H1 (cell line): ENCODE measurements around the gene ACBD6. TPM values are rescaled to one million over a fixed set of nuclear protein-coding genes. Genes with fewer than 3 reads are reported as not detected.

Experiments used
- CTCF ChIA-PET: fragments of 300-600 bp; sonication (Branson Sonifier 250); formaldehyde crosslinking; loops from one replicate; lab custom pipeline; 2021; ENCODE audit not compliant: partially characterized antibody; lab: Charles Lee
- POLR2A ChIA-PET: fragments of 300-600 bp; sonication (Branson Sonifier 250); formaldehyde crosslinking; loops from one replicate; lab custom pipeline; 2021; ENCODE audit warnings: inconsistent platforms; ENCODE audit not compliant: partially characterized antibody; lab: Charles Lee
- DNase-seq, 2 experiments: peaks; one replicate each; pipeline versions ENCODE4 v3.0.0 to v3.0.0-alpha.2; 2010 to 2022; ENCODE audit warnings: low spot score in 2 of 2, low read depth in 1 of 2, mixed read lengths in 1 of 2
- FAIRE-seq: peaks from 2 replicates; lab custom pipeline; 2011; peaks lifted over from hg19 to GRCh38; lab: Jason Lieb, UNC
- H2AFZ ChIP-seq: 2 replicates; pipeline ENCODE4 v1.8.1; 2012; ENCODE audit warnings: low read length, inconsistent platforms
- H2AK5ac ChIP-seq: 2 replicates; pipeline ENCODE4 v1.6.1; 2013; ENCODE audit warnings: low read depth, low read length
- H2BK120ac ChIP-seq: replicated peaks from 2 replicates; pipeline ENCODE3; 2013; ENCODE audit warnings: low read depth, low read length, inconsistent platforms
- H2BK12ac ChIP-seq: 2 replicates; pipeline ENCODE4 v1.6.1; 2013; ENCODE audit warnings: low read depth, low read length
- H2BK15ac ChIP-seq: 2 replicates; pipeline ENCODE4 v1.6.1; 2013; ENCODE audit warnings: low read length
- H2BK20ac ChIP-seq: 2 replicates; pipeline ENCODE4 v1.6.1; 2013; ENCODE audit warnings: low read length
- H2BK5ac ChIP-seq: 2 replicates; pipeline ENCODE4 v1.6.1; 2013; ENCODE audit warnings: low read depth, low read length
- H3K14ac ChIP-seq: 2 replicates; pipeline ENCODE4 v1.6.1; 2013; ENCODE audit warnings: inconsistent platforms; ENCODE audit not compliant: insufficient read length
- H3K18ac ChIP-seq: 2 replicates; pipeline ENCODE4 v1.6.1; 2013; ENCODE audit warnings: low read length; ENCODE audit errors: extremely low read depth
- H3K23ac ChIP-seq: 2 replicates; pipeline ENCODE4 v1.6.1; 2013; ENCODE audit warnings: inconsistent platforms; ENCODE audit not compliant: insufficient read length
- H3K23me2 ChIP-seq: 2 replicates; pipeline ENCODE4 v1.6.1; 2013; ENCODE audit warnings: low read depth, low read length
- H3K27ac ChIP-seq: 2 replicates; pipeline ENCODE4 v1.6.1; 2011; ENCODE audit warnings: low read depth, low read length, inconsistent platforms
- H3K27me3 ChIP-seq, 4 experiments: replicated peaks in 1 of 4; 1 replicate in 1 of 4; 2 replicates in 3 of 4; pipeline versions ENCODE4 v1.6.1 to v1.8.1; 2011 to 2013; ENCODE audit warnings: low read length in 3 of 4, mild to moderate bottlenecking in 3 of 4, inconsistent platforms in 2 of 4, mixed read lengths in 2 of 4, moderate library complexity in 1 of 4; ENCODE audit not compliant: control insufficient read depth in 3 of 4, insufficient read depth in 3 of 4; ENCODE audit errors: extremely low read depth in 1 of 4
- H3K36me3 ChIP-seq, 4 experiments: 2 replicates each; pipeline versions ENCODE4 v1.6.1 to v1.8.1; 2011 to 2013; ENCODE audit warnings: mild to moderate bottlenecking in 4 of 4, low read length in 3 of 4, moderate library complexity in 2 of 4, control low read depth in 1 of 4, inconsistent platforms in 1 of 4; ENCODE audit not compliant: insufficient read depth in 4 of 4, control insufficient read depth in 2 of 4
- H3K4ac ChIP-seq: replicated peaks from 2 replicates; pipeline ENCODE3; 2013; ENCODE audit warnings: low read length, low read depth, mixed read lengths, inconsistent platforms; ENCODE audit not compliant: insufficient read length
- H3K4me1 ChIP-seq, 4 experiments: replicated peaks in 1 of 4; 1 replicate in 1 of 4; 2 replicates in 3 of 4; pipeline versions ENCODE4 v1.6.1 to v1.8.1; 2011 to 2013; ENCODE audit warnings: low read length in 3 of 4, inconsistent platforms in 2 of 4, mixed read lengths in 1 of 4; ENCODE audit not compliant: insufficient read depth in 4 of 4, control insufficient read depth in 3 of 4
- H3K4me2 ChIP-seq, 2 experiments: 2 replicates each; pipeline versions ENCODE4 v1.6.1 to v1.8.1; 2011 to 2013; ENCODE audit warnings: low read depth in 2 of 2, low read length in 2 of 2, control low read depth in 1 of 2, inconsistent platforms in 1 of 2, mild to moderate bottlenecking in 1 of 2; ENCODE audit not compliant: insufficient read depth in 1 of 2
- H3K4me3 ChIP-seq, 4 experiments: fragments of 200-600, 300-600 bp in 1 of 4; sonication (generic), shearing (Covaris generic), sonication (Bioruptor Twin) in 1 of 4; 2 replicates each; pipeline versions ENCODE4 v1.5.1 to v1.8.1; 2011 to 2016; ENCODE audit warnings: low read length in 4 of 4, low read depth in 3 of 4, control low read depth in 2 of 4, inconsistent platforms in 2 of 4, mild to moderate bottlenecking in 2 of 4, mixed read lengths in 1 of 4, moderate library complexity in 1 of 4; ENCODE audit not compliant: insufficient read depth in 2 of 4; ENCODE audit errors: extremely low read depth in 1 of 4
- H3K56ac ChIP-seq: replicated peaks from 2 replicates; pipeline ENCODE3; 2013; ENCODE audit warnings: low read depth, mild to moderate bottlenecking, mixed read lengths, low read length, inconsistent platforms; ENCODE audit not compliant: insufficient read length
- H3K79me1 ChIP-seq: 2 replicates; pipeline ENCODE4 v1.6.1; 2013; ENCODE audit warnings: low read depth, low read length, control low read depth
- H3K79me2 ChIP-seq, 2 experiments: 2 replicates each; pipeline versions ENCODE4 v1.6.1 to v1.8.1; 2012 to 2013; ENCODE audit warnings: low read length in 2 of 2, mild to moderate bottlenecking in 2 of 2, inconsistent platforms in 1 of 2; ENCODE audit not compliant: insufficient read depth in 2 of 2, control insufficient read depth in 1 of 2
- H3K9ac ChIP-seq, 4 experiments: replicated peaks in 1 of 4; 1 replicate in 1 of 4; 2 replicates in 3 of 4; pipeline versions ENCODE4 v1.6.1 to v1.8.1; 2011 to 2013; ENCODE audit warnings: low read depth in 3 of 4, low read length in 3 of 4, control low read depth in 2 of 4, mild to moderate bottlenecking in 2 of 4, moderate library complexity in 2 of 4, inconsistent platforms in 1 of 4; ENCODE audit errors: extremely low read depth in 1 of 4
- H3K9me3 ChIP-seq, 2 experiments: 2 replicates each; pipeline versions ENCODE4 v1.6.1 to v1.8.1; 2012 to 2013; ENCODE audit warnings: mild to moderate bottlenecking in 2 of 2, moderate library complexity in 2 of 2, control low read depth in 1 of 2, inconsistent platforms in 1 of 2, low read depth in 1 of 2, low read length in 1 of 2, mixed read lengths in 1 of 2; ENCODE audit not compliant: insufficient read depth in 2 of 2
- H4K20me1 ChIP-seq, 2 experiments: replicated peaks in 1 of 2; 2 replicates each; pipeline versions ENCODE3 to v1.8.1; 2011 to 2013; ENCODE audit warnings: inconsistent platforms in 2 of 2, low read length in 2 of 2, mild to moderate bottlenecking in 1 of 2; ENCODE audit not compliant: insufficient read depth in 2 of 2, control insufficient read depth in 1 of 2
- H4K5ac ChIP-seq: 2 replicates; pipeline ENCODE4 v1.6.1; 2013; ENCODE audit warnings: low read length, low read depth, mixed read lengths, inconsistent platforms; ENCODE audit not compliant: insufficient read length
- H4K8ac ChIP-seq: 2 replicates; pipeline ENCODE4 v1.8.0; 2013; ENCODE audit warnings: mild to moderate bottlenecking, moderate library complexity, low read length, inconsistent platforms; ENCODE audit not compliant: insufficient read depth; ENCODE audit errors: extremely low read depth
- H4K91ac ChIP-seq: replicated peaks from 2 replicates; pipeline ENCODE3; 2013; ENCODE audit warnings: low read length, mixed read lengths, inconsistent platforms; ENCODE audit not compliant: insufficient read length
- ASH2L ChIP-seq: fragments of 200-600, 300-600 bp; sonication (generic); IDR thresholded peaks from one replicate; pipeline ENCODE4 v1.7.1; 2017; ENCODE audit warnings: low read length
- ATF3 ChIP-seq: IDR thresholded peaks from 2 replicates; pipeline ENCODE4 v1.6.1; 2011; ENCODE audit warnings: low read depth, mild to moderate bottlenecking, low read length; ENCODE audit not compliant: insufficient read depth
- CEBPB ChIP-seq: IDR thresholded peaks from 2 replicates; pipeline ENCODE4 v1.6.1; 2012; ENCODE audit warnings: low read depth, low read length
- CHD2 ChIP-seq: IDR thresholded peaks from 2 replicates; pipeline ENCODE4 v1.6.1; 2012; ENCODE audit warnings: low read length, improper control_type of control experiment
- CREB1 ChIP-seq: IDR thresholded peaks from 2 replicates; pipeline ENCODE4 v1.6.1; 2012; ENCODE audit warnings: inconsistent platforms
- EGR1 ChIP-seq: IDR thresholded peaks from 2 replicates; pipeline ENCODE4 v1.6.1; 2011; ENCODE audit warnings: low read depth, low read length, borderline replicate concordance
- GTF2F1 ChIP-seq: IDR thresholded peaks from 2 replicates; pipeline ENCODE4 v1.6.1; 2012; ENCODE audit warnings: low read depth, low read length, improper control_type of control experiment, borderline replicate concordance
- JUND ChIP-seq: IDR thresholded peaks from 2 replicates; pipeline ENCODE4 v1.6.1; 2011; ENCODE audit warnings: mild to moderate bottlenecking, improper control_type of control experiment, low read length
- PHF8 ChIP-seq: fragments of 200-600 bp; sonication (generic); conservative IDR thresholded peaks from 2 replicates; pipeline ENCODE4 v1.7.1; 2012; ENCODE audit warnings: low read depth, mild to moderate bottlenecking, inconsistent platforms, low read length, moderate library complexity
- SP2 ChIP-seq: IDR thresholded peaks from 2 replicates; pipeline ENCODE4 v1.6.1; 2012; ENCODE audit warnings: mild to moderate bottlenecking, low read length, inconsistent platforms
- TBP ChIP-seq: IDR thresholded peaks from 2 replicates; pipeline ENCODE4 v1.6.1; 2011; ENCODE audit warnings: low read depth, low read length, improper control_type of control experiment
- TCF12 ChIP-seq: IDR thresholded peaks from 2 replicates; pipeline ENCODE4 v1.6.1; 2011; ENCODE audit warnings: low read depth, mild to moderate bottlenecking, low read length
- WGBS, 2 experiments: shearing (Covaris generic) in 1 of 2; methylation state at CpG; one replicate each; pipeline versions ENCODE4 v1.1.6 to v1.1.7; 2013 to 2015; ENCODE audit warnings: low lambda C conversion rate in 2 of 2, mixed read lengths in 2 of 2, inconsistent platforms in 1 of 2, low coverage in 1 of 2, missing lambda C conversion rate in 1 of 2; ENCODE audit not compliant: insufficient replicate concordance in 2 of 2, insufficient coverage in 1 of 2, insufficient read length in 1 of 2; ENCODE audit errors: extremely low coverage in 1 of 2, missing lambda C conversion rate in 1 of 2; 5-methylcytosine and 5-hydroxymethylcytosine counted together
- polyA plus RNA-seq, 7 experiments: library from polyadenylated mRNA; depleted of rRNA in 3 of 7; stranded (reverse) in 5 of 7; unstranded in 2 of 7; fragments of >200 nt in 5 of 7; fragments of 200-250 nt in 2 of 7; gene quantifications; 1 replicate in 5 of 7; 2 replicates in 1 of 7; 4 replicates in 1 of 7; pipeline versions ENCODE4 v1.2.1 to v1.2.3, GENCODE V29; 2011 to 2013; ENCODE audit warnings: missing spikeins in 2 of 7, mixed read lengths in 2 of 7
- total RNA-seq: library from RNA; stranded (reverse); fragmentation: NEBNext Ultra II Directional; extraction: Animal tissue kit (Norgen Biotek cat#: 25700); gene quantifications from 2 replicates; pipeline ENCODE4 v1.2.1, GENCODE V29; 2021

ACBD6 gene
- total and polyA plus RNA-seq, 2 of the 8 experiments (the other 6 are each of a cell fraction or from before 2014, with no cell fraction given): 52.0 to 67.7 TPM

- H4K5ac ChIP-seq: no peak overlapping the region
- H4K91ac ChIP-seq: no peak overlapping the region
- H3K4me1 ChIP-seq: no peaks in the 10 kb centered on the region
- WGBS, 2 experiments: 91% methylated on average over 1 of the region's 1 CpG; no CpG with 5 or more reads in 1 of the 2 experiments
- no peaks in the 10 kb centered on the region for H4K20me1 ChIP-seq
- DNase-seq (no peak), FAIRE-seq (no peak)
- no peak overlapping the region for H3K23ac ChIP-seq
- H3K56ac ChIP-seq: no peak overlapping the region
- H3K4me3 ChIP-seq: no peak overlapping the region
- no peak overlapping the region for H2AK5ac ChIP-seq
- POLR2A ChIA-PET: no interaction called here
- no peak overlapping the region for H2BK5ac ChIP-seq
- no peak overlapping the region for H4K8ac ChIP-seq
- no peak overlapping the region for H3K18ac ChIP-seq
- H3K9me3 ChIP-seq: no peaks in the 10 kb centered on the region
- no peak overlapping the region for H3K4ac ChIP-seq
- no peaks in the 10 kb centered on the region for H3K79me1 ChIP-seq
- no peaks in the 10 kb centered on the region for H3K36me3 ChIP-seq
- no peak overlapping the region for H2BK12ac ChIP-seq
- H3K79me2 ChIP-seq: no peaks in the 10 kb centered on the region; a peak in 1 of 4 replicates
- H3K23me2 ChIP-seq: no peaks in the 10 kb centered on the region
- no peak overlapping the region for H3K27ac ChIP-seq
- H2AFZ ChIP-seq: no peak overlapping the region
- H2BK120ac ChIP-seq: no peak overlapping the region
- H2BK20ac ChIP-seq: no peak overlapping the region
- H2BK15ac ChIP-seq: no peak overlapping the region
- H3K9ac ChIP-seq: no peak overlapping the region
- H3K14ac ChIP-seq: no peak overlapping the region
- no peaks in the 10 kb centered on the region for H3K27me3 ChIP-seq
- no peak overlapping the region for H3K4me2 ChIP-seq
- CTCF ChIA-PET: interaction anchor here (0.6 to 1.6 kb wide), 3 partner anchors 90 to 138 kb away, joined by 3 to 5 read pairs (median 3); no protein-coding TSS in a partner anchor
- TF ChIP-seq CREB1 (no peak), ASH2L (no peak), JUND (no peak), ATF3 (no peak), CEBPB (no peak), CHD2 (no peak), GTF2F1 (no peak), TCF12 (no peak), TBP (no peak), SP2 (no peak), EGR1 (no peak), PHF8 (no peak)
These were observed 158.2 kb downstream of the ACBD6 start for GRCh38 chr1:180343921-180344769.
